Muscle of leg (tissue), 11 donors: ENCODE data around the gene ACTMAP. TPM values are rescaled to one million over a fixed set of nuclear protein-coding genes. Genes with fewer than 3 reads are reported as not detected.
A peak's percentile ranks its signal among the peaks of the same experiment; 100 is the strongest.

ENCODE experiments used
- DNase-seq: peaks from one replicate; pipeline ENCODE4 v3.0.0; 2013
- H3K27ac ChIP-seq: one replicate; pipeline ENCODE4 v1.5.1; 2013; ENCODE audit warnings: mild to moderate bottlenecking, low read length, control low read depth
- H3K27me3 ChIP-seq: one replicate; pipeline ENCODE4 v1.6.1; 2013; ENCODE audit warnings: low read length; ENCODE audit not compliant: control insufficient read depth, insufficient read depth
- H3K36me3 ChIP-seq: one replicate; pipeline ENCODE4 v1.6.1; 2013; ENCODE audit warnings: low read length; ENCODE audit not compliant: control insufficient read depth, insufficient read depth
- H3K4me1 ChIP-seq: one replicate; pipeline ENCODE4 v1.6.1; 2013; ENCODE audit warnings: low read length; ENCODE audit not compliant: control insufficient read depth, insufficient read depth
- H3K4me3 ChIP-seq: one replicate; pipeline ENCODE4 v1.5.1; 2013; ENCODE audit warnings: low read length, control low read depth
- H3K9me3 ChIP-seq: replicated peaks from 2 replicates; pipeline ENCODE4 v1.6.1; 2013; ENCODE audit warnings: low read depth, low read length; ENCODE audit not compliant: control insufficient read depth
- WGBS: methylation state at CpG from one replicate; pipeline ENCODE4 v1.1.5; 2013; ENCODE audit warnings: missing lambda C conversion rate; ENCODE audit not compliant: insufficient coverage; 5-methylcytosine and 5-hydroxymethylcytosine counted together
- polyA plus RNA-seq, 8 donors: library from polyadenylated mRNA; unstranded; fragments of 120-200 nt; gene quantifications; one replicate each; pipeline versions ENCODE4 v1.2.1 to v1.2.3, GENCODE V29; 2013; ENCODE audit warnings: inconsistent platforms in 1 of 8, low replicate concordance in 1 of 8; ENCODE audit not compliant: insufficient read length in 8 of 8, insufficient read depth in 1 of 8
- total RNA-seq: library from RNA; stranded (reverse); fragments of 120-200 nt; gene quantifications from one replicate; pipeline ENCODE4 v1.2.4, GENCODE V29; 2013

ACTMAP gene
- total and polyA plus RNA-seq, 9 donors, result 1.2 to 13.0 (median 11.0) TPM

DNA sequence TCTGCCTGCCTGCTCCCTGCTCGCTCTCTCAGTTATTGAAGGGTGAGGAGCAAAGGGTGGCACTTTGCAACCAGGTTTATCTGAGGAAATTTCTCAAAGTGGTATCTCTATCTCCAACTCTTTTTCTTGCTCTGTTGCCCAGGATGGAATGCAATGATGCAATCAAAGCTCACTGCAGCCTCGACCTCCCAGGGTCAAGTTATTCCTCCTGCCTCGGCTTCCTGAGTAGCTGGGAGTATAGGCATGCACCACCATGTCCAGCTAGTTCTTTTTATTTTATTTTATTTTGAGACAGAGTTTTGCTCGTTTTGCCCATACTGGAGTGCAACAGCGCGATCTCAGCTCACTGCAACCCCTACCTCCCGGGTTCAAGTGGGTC lies 4.9 kb downstream of the ACTMAP start:
- peaks cover 20% of the 10 kb centered on the region for H3K4me1 ChIP-seq
- H3K4me3 ChIP-seq, result no peak overlapping the region
- DNase-seq, result no peak
- no peaks in the 10 kb centered on the region for H3K27me3 ChIP-seq
- H3K36me3 ChIP-seq, result peaks cover 5% of the 10 kb centered on the region
- WGBS, result 100% methylated on average over 1 of the region's 7 CpGs
- H3K9me3 ChIP-seq, result no peaks in the 10 kb centered on the region
- H3K27ac ChIP-seq, result no peak overlapping the region

GRCh38 chr19:40744554-40745401 lies 5.5 kb downstream of the ACTMAP start:
- WGBS, result 77% methylated on average over 7 of the region's 17 CpGs
- Histone ChIP-seq H3K9me3 (no peaks in the 10 kb centered on the region), H3K4me1 (peaks cover 20% of the 10 kb centered on the region), H3K27ac (no peak overlapping the region), H3K36me3 (peaks cover 12% of the 10 kb centered on the region), H3K27me3 (no peaks in the 10 kb centered on the region), H3K4me3 (no peak overlapping the region)
- no peak for DNase-seq

DNA sequence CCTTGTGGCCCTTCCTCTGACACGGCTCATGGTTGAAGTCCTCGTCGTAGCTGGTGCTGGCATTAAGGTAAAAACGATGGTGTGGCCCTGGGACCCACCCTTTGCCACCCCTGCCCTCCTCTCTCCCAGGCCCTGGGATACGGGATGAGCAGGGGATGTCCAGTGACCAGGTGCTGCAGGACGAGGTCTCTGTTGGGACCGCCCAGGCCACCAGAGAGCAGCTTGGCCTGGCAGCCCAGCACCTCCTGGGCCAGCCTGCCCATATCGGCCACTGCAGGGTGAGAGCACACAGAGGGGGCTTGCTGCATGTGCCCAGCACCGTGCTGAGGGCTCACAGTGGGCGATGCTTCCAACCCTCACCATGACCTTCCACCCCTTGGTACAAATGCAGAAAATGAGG lies 6.4 kb downstream of the ACTMAP start:
- Histone ChIP-seq H3K27ac (no peak overlapping the region), H3K36me3 (peaks cover 20% of the 10 kb centered on the region), H3K9me3 (no peaks in the 10 kb centered on the region), H3K4me3 (no peak overlapping the region), H3K27me3 (no peaks in the 10 kb centered on the region), H3K4me1 (peaks cover 12% of the 10 kb centered on the region)
- 92% methylated on average over 6 of the region's 10 CpGs for WGBS
- DNase-seq, result no peak

DNA sequence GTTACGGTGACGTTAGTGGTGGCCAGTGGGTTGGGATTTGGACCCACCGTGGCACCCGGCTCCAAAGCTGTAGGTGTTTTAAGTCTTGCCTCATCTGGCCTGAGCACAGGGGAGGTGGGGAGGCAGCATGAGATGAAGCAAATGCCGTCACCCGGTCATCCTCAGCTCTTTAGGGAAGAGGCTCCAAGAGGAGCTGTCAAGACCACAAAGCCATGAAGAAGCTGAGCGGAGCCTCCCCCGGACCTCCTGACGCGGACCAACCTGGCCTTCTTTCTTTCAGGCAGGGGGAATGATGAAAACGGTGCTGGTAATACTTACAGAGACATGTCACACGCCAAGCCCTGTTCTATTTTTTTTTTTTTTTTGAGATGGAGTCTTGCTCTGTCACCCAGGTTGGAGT lies 7.4 kb downstream of the ACTMAP start:
- H3K27me3 ChIP-seq, result no peaks in the 10 kb centered on the region
- no peaks in the 10 kb centered on the region for H3K9me3 ChIP-seq
- peaks cover 26% of the 10 kb centered on the region for H3K36me3 ChIP-seq
- H3K27ac ChIP-seq, result no peak overlapping the region
- no peak for DNase-seq
- WGBS, result 91% methylated on average over 10 of the region's 12 CpGs
- H3K4me1 ChIP-seq, result peaks cover 10% of the 10 kb centered on the region
- no peak overlapping the region for H3K4me3 ChIP-seq

GRCh38 chr19:40742477-40742876 lies 7.8 kb downstream of the ACTMAP start:
- Histone ChIP-seq H3K27me3 (no peaks in the 10 kb centered on the region), H3K9me3 (no peaks in the 10 kb centered on the region), H3K27ac (no peak overlapping the region), H3K36me3 (peaks cover 29% of the 10 kb centered on the region), H3K4me3 (no peak overlapping the region), H3K4me1 (peaks cover 10% of the 10 kb centered on the region)
- DNase-seq, result no peak
- WGBS, result 85% methylated on average over 17 of the region's 17 CpGs

DNA sequence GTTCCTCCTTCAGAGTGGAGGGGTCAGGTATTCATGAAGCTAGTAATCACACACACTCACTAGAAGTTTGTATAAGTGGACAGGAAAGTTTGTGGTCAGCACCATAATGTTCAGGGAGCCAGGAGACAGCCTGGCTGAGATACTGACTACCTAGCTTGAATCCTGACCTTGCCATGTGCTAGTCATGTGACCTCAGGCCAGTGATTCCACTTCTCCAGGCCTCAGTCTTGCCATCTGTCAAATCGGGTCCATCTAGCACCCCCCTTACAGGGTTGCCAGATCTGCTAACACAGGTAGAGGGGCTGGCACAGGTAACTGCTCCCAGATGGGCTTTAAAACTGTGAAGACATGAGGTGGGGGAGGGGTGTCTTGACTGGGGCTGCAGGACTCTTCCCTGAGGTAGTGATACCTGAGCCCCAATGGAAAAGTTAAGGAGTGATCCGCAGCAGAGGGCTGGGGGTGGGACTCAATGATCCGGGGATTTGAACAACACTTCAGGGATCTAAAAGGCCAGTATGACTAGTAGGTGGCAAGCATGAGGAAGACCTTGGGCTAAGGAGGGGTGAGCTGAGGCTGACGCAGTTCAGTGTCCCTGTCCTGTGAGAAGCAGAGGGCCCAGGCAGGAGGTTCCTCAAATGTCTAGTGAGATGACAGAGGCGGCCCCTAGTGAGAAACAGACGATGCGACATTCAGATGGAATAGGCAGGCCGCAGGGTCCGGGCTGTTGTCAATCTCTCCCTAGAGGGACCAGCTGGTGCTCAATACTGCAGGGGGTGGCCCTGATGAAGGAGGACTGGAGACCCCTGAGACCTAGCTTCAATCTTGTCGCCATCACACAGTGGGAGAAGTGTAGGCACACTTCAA lies 8.5 kb downstream of the ACTMAP start:
- Histone ChIP-seq H3K27ac (no peak overlapping the region), H3K27me3 (no peaks in the 10 kb centered on the region), H3K4me1 (peaks cover 10% of the 10 kb centered on the region), H3K36me3 (peaks cover 36% of the 10 kb centered on the region), H3K9me3 (no peaks in the 10 kb centered on the region), H3K4me3 (no peak overlapping the region)
- DNase-seq, result no peak
- 55% methylated on average over 8 of the region's 10 CpGs for WGBS

DNA sequence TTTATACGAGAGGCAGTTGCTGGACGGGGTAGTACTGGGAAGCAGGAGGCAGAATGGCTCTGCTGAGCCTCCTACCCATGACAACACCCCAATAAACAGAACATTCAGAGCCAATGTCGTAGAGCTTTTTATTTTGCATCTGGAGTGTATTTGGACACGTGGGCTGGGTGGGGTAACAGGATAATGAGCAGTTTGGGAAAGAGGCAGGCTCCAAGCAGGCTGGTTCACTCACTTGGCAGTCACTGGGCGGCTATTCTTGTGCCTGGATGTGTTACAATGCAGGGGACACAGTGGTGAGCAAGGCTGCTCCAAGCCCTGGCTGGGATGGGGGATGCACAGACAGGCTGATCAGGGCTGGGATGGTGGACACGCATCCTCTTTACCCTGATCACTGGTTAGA lies 9.5 kb downstream of the ACTMAP start:
- DNase-seq, result peak; percentile 80
- Histone ChIP-seq H3K36me3 (peaks cover 43% of the 10 kb centered on the region), H3K9me3 (no peaks in the 10 kb centered on the region), H3K27ac (peak overlapping the region; percentile 73), H3K4me3 (no peak overlapping the region), H3K27me3 (no peaks in the 10 kb centered on the region), H3K4me1 (peaks cover 10% of the 10 kb centered on the region)
- 38% methylated on average over 2 of the region's 6 CpGs for WGBS

DNA sequence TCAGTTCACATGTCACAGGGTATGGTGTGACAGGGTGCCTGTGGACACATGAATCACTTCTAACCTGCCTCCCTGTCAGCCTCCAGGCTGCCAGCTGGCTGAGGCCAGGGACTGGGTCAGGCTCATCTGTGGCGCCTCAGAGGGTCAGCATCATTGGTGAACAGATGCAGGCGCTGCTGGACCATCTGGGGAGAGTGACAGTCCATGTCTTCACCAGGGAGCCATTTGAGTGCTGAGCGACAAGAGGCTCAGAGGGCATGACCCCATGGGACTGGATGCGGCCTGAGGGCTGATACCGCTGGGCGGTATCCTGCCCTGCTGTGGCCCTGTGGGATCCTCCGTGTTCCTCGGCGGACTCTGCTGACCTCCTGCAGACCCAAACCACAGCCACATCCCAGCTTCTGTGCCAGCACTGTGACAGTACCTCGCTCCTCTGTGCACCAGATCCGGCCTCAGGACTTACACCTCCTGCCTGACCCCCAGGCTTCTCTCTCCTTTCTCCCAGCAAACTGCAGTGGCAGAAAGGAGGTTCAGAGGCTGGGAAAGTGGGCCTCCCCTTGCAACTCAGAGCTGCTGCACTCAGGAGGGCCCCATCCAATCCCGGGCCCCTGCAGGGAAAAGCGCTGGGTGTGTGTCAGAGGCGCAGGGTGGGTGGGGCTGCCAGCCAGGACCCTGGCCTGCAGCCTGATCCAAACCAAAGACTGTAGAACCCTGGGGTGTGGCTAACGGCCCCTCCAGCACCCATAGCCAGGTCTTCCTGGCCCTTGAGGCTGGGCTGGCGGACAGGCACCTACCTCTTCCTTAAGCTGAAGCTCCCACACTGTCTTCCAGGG lies 10.2 kb downstream of the ACTMAP start:
- no peak for DNase-seq
- Histone ChIP-seq H3K27ac (peak overlapping the region; percentile 73), H3K4me1 (peaks cover 10% of the 10 kb centered on the region), H3K36me3 (peaks cover 50% of the 10 kb centered on the region), H3K9me3 (no peaks in the 10 kb centered on the region), H3K4me3 (no peak overlapping the region), H3K27me3 (no peaks in the 10 kb centered on the region)
- WGBS, result 54% methylated on average over 14 of the region's 16 CpGs

DNA sequence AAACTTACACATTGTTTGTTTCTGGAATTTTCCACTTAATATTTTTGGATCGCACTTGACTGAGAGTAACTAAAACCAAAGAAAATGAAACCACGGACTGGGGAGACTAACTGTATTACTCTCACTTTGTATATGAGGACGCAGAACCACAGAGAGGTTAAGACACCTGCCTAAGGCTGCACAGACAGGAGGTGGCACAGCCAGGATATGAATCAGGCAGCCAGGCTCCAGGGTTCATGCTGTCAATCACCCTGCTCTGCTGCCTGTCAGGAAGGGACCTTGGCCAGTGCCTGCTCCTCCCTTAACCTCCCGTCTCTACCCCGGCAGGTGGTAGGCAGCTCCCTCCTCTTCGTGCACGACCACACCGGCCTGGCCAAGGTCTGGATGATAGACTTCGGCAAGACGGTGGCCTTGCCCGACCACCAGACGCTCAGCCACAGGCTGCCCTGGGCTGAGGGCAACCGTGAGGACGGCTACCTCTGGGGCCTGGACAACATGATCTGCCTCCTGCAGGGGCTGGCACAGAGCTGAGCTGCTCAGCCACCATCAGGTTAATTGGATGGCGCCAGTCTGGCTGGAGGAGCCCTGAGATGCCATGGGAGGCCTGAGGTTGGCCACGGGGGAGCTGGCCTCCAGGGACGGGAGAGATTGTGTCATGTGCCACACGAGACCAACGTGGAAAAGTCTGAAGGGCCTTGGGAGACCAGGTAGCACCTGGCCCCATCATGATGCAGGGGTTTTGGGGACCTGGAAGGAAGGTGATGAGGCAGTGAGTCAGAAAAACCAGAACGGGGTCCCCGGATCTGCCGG lies 11.0 kb downstream of the ACTMAP start:
- H3K9me3 ChIP-seq, result no peaks in the 10 kb centered on the region
- WGBS, result 80% methylated on average over 21 of the region's 22 CpGs
- H3K27me3 ChIP-seq, result no peaks in the 10 kb centered on the region
- H3K36me3 ChIP-seq, result peaks cover 57% of the 10 kb centered on the region
- no peak overlapping the region for H3K27ac ChIP-seq
- peaks cover 10% of the 10 kb centered on the region for H3K4me1 ChIP-seq
- H3K4me3 ChIP-seq, result no peak overlapping the region
- no peak for DNase-seq
